HG02588 (cell line): ENCODE data around the gene PSMB7.

Experiments used
- ATAC-seq: cut with Tn5 transposase; IDR thresholded peaks from one replicate; pipeline ENCODE4 v1.9.1; 2021; ENCODE audit warnings: mild to moderate bottlenecking, moderate library complexity; ENCODE audit not compliant: unreplicated experiment

The PSMB7 gene

DNA sequence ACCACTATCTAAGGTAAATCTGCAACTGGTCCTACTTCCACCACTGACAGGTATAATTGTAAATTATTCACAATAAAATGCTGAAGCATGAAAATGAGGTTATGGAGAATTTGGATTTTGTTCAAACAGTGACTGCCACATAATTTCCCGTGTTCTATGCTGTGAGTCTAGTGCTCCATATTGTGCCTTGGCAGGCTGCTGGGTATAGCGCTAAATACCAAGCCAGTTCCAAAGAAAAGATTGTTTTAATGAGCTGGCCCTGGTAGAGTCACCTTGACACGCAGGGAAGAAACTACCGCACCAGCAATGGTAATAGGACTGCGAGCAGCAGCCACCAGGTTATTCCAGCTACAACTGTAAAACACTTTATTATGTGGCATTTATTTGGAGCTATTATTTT is 30.4 kb downstream of the PSMB7 start:
- ATAC-seq: no peak

GRCh38 chr9:124384210-124384609 is 31.0 kb downstream of the PSMB7 start:
- ATAC-seq: no peak

- ATAC-seq: no peak
Observed at GRCh38 chr9:124381170-124381945, 33.9 kb downstream of the PSMB7 start.

DNA sequence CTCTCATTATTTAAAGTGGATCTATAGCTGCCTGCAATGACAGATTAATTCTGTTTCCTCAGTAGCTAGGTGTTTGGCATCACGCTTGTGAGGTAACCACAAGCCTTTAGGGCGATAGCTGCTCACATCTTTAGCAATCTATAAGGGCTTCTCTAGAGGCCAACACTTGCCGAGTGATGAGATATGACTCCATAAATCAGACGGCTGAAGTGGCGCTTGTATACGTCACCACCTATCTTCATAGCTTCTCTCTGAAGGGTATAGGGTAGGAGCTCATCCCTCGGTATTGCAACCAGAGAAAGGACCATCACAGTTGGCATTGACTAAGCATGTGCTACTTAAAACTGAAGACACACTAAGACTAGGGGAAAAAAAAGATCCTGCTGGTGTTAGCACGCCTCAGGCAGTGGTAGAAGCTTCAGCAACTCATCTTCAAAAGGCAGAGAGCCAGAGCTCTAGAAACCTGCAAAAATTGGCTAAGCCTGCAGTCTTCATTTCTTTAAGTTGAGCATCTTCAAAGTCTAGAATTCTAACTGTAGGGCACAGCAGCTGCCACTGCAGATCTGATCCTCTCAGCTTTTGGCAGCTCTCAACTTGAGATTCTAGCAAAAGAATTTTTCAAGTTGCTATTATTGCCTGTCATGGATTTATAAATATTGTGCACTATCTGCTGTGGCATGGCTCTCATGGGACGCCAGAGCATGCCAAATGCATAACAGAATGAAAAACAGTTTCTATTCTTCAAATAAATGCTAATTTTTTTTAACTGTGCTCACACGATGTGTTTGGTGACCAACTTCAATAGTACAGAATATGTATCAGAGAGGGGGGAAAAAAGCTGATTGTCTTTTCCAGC is 37.5 kb downstream of the PSMB7 start:
- no peak for ATAC-seq

GRCh38 chr9:124376329-124376728 is 38.9 kb downstream of the PSMB7 start:
- ATAC-seq: no peak

DNA sequence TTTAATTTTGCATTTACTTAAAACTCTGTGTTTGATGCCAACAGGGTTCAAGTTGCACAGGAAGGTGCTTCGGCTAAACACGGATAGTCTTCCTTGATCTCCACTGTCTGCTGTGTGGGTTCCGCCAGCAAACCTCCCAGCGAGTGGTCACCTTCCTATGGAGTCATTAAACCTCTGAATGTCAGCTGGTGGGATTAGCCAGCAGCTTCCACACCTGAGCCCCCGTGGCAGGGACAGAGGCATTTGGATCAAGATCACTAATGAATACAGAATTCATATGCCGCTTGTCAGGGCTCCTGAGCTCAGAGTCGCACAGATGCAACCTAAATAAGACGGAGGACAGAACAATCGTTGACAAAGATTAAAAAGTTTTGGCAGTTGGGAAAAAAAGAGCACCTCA is 39.5 kb downstream of the PSMB7 start:
- no peak for ATAC-seq

- no peak for ATAC-seq
Observed at GRCh38 chr9:124373851-124374250, 41.4 kb downstream of the PSMB7 start.

- ATAC-seq: no peak
Observed at GRCh38 chr9:124373386-124373785, 41.9 kb downstream of the PSMB7 start.

GRCh38 chr9:124372038-124372437 is 43.2 kb downstream of the PSMB7 start:
- no peak for ATAC-seq

GRCh38 chr9:124370896-124371582 is 44.2 kb downstream of the PSMB7 start:
- ATAC-seq: no peak

DNA sequence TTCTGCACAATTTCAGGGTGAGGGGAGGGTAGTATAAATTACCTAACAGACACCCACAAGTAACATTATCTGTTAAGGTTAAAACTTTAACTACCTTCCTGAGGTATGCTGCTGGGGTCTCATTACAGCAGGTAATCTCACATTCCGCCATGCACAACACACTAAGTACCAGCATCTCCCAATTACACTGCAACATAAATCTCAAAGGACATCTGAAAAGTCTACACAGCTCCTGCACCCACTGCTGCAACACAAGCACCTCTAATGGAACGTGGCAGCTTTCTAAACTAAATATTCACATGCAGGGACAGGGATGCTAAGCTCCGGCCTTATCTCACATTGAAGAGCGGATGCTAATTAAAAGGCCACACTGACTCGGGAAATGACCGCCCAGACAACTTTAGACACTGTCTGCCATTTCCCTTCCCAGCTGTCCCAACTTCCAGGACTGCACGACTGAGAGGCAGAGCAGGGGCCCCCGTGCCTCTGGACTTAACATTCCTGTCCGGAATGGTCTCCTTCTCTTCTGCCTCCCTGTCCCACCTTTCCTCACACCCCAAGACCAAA is 45.9 kb downstream of the PSMB7 start:
- no peak for ATAC-seq

- no peak for ATAC-seq
Observed at GRCh38 chr9:124368692-124369091, 46.5 kb downstream of the PSMB7 start.

DNA sequence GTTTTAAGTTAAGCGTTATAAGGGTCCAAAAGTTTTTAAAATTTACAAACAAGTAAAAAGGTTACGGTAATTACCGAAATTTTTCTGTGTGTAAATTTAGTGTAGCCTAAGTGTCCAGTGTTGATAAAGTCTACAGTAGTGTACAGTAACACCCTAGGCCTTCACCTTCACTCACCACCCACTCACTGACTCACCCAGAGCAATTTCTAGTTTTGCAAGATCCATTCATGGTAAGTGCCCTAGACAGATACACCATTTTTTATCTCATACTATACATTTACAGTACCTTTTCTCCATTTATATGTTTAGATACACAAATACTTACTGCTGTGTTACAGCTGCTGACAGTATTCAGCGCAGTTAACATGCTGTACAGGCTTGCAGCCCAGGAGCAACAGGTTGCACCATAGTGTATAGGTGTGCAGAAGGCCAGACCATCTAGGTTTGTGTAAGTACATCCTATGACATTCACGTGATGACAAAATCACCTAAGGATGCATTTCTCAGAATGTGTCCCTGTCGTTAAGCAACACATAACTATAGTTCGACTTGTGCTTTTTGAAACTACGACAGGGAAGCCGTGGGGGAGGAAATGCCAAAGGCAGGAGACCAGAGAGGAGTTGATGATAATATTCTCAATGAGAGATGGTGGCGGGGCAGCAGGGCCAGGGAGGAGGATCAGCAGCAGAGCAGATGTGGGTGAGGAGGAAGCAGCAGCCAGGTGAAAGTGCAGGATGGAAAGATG is 48.6 kb downstream of the PSMB7 start:
- ATAC-seq: no peak

GRCh38 chr9:124365036-124365435 is 50.2 kb downstream of the PSMB7 start:
- no peak for ATAC-seq

DNA sequence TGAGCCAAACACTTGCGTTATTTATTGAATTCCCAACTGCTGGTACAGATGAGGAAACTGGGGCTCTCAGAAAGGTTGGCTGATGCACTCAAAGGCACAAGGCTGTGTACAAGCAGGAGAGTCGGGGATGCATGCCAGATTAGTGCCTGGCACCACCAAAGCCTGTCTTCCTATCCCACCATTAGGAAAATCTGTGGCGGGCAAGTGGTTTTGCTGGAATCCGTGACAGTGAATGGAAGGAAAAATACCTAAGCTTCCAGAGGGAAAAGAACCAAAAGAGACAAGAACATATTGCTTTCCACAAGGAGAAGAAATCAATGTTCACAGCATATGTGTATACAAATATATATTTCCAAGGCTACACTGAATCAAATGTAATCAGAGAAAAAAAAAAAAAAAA is 51.1 kb downstream of the PSMB7 start:
- ATAC-seq: no peak

DNA sequence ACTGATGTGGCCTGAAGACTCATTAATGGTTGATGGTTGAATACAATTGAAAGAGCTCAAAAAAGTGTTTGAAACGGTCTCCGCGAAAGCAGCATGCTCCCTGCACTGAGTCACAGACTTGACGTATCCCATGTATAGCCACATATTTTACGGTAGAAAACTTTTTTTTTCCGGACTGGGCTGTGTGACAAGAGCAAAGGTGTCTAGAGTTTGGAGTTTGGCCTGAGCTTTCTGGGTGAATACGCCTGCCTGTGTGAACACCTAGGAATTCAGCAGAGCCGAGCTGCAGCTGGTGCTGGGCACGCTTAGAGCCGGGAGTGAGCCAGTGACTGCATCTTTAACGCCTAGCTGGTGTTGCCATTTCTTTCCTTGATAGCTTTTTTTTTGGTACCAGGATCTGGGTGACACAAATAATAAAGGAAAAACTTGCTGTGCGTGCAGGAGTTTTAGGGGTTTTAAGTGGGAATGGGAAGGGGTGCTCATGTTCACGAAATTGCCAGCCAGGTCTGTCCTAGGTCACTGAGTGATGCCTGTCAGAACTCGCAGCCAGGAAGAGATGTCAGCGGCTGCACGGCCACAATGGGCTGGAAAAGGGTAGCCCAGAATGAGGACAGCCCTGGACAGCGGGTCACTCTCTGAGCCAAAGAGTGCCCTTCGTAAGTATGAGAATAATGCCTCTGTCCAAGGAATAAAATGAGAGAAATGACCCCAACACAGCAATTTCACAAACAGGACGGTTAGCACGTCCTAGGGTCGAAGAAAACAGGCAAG is 51.7 kb downstream of the PSMB7 start:
- no peak for ATAC-seq

DNA sequence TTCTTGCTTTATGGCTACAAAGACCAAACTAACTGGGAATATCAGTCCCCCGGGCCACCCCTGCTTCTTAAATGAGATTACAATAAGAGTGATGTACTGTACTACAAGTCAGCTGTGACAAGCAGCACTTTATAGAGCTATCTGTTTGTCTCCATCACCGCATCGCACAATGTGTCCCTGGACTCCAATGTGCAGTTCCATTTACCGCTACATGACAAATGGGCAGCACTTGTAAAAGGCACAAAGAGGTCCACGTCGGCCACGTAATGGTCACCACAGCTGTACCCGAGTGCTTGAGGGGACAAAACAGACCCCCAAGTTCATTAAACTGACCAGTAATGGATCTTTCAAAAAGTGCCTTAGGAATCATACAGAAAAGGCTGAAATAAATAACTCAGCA is 54.1 kb downstream of the PSMB7 start:
- no peak for ATAC-seq

DNA sequence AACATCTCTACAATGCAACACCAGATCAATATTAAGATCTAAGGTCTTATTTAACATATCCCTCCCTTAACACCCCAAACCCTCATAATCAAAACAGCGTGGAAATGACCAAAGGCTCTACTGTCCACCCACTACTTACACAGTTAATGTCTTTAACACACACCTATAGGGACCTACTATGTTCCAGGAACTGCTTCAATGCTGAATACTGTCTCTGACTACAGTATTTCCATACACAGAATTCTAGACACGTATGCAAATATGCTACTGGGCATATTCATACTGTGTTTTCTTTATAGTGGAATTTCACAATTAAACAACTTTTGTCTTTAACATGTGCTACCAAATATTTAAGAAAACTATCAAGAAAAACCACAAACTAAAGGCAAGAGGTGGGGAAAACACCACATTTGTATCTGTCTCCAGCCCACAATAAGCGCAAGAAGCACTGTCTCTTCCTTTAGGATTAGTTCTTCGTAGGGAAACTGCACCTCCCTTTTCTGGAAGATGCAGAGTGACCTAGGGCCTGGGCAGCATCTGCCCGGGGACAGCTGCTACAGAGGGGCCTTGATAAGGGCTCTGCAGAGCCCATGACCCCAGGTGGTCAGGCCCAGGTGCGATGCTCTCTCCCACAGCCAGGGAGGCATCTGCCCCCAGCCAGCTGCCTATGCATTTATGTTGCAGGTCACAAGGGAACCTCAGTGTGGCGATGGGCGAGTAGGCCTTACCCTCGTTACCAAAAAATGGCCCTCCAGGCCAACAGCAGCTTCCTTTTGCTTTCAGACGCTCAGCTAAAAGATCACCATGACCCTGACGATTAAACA is 55.2 kb downstream of the PSMB7 start:
- no peak for ATAC-seq

DNA sequence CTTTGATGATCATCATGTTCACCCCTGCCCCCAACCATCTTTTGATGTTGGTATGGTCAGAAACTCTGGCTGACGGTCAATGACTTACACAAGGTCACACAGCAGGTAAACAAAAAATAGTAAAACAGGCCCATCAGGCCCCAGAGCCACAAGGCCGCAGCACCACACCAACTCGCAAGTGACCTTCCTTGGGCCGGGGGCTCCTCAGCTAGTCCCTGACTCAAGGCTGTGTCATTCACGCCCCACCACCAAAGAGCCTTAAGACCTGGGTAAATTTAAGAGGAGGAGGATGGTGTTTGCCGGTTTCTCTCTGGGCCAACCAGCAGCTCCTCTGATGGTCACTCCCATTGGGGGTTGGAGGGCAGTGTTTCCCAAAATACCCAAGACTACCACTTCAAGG is 55.8 kb downstream of the PSMB7 start:
- ATAC-seq: no peak
